DMS153 (cell line): ENCODE data around the gene CCSER1.
"Not testable (repeated sequence)": the region's sequence is repeated elsewhere in the genome, so short reads cannot be mapped to it uniquely, and the experiment has no call there.

Source experiments
- DNase-seq: peaks from one replicate; lab custom pipeline; 2025; lab: John Stamatoyannopoulos, UW

CCSER1 gene

GRCh38 chr4:91567594-91567993, 1440.4 kb downstream of the CCSER1 start:
- no peak for DNase-seq

GRCh38 chr4:91577864-91578263, 1450.7 kb downstream of the CCSER1 start:
- DNase-seq: no peak

- no peak for DNase-seq
Measured at GRCh38 chr4:91590260-91590659, 1463.1 kb downstream of the CCSER1 start.

- DNase-seq: no peak
Measured at GRCh38 chr4:91592125-91592524, 1464.9 kb downstream of the CCSER1 start.

- no peak for DNase-seq
Measured at GRCh38 chr4:91596718-91597117, 1469.5 kb downstream of the CCSER1 start.

- no peak for DNase-seq
Measured at GRCh38 chr4:91598696-91599095, 1471.5 kb downstream of the CCSER1 start.

GRCh38 chr4:91600301-91600700, 1473.1 kb downstream of the CCSER1 start:
- no peak for DNase-seq

- no peak for DNase-seq
Measured at GRCh38 chr4:91601401-91601800, 1474.2 kb downstream of the CCSER1 start.

- no peak for DNase-seq
Measured at GRCh38 chr4:91611782-91612181, 1484.6 kb downstream of the CCSER1 start.

- DNase-seq: no peak
Measured at GRCh38 chr4:91620952-91621351, 1493.8 kb downstream of the CCSER1 start.

GRCh38 chr4:91621446-91621845, 1494.3 kb downstream of the CCSER1 start:
- DNase-seq: no peak

GRCh38 chr4:91622925-91623602, 1495.9 kb downstream of the CCSER1 start:
- DNase-seq: no peak

GRCh38 chr4:91623603-91623967, 1496.4 kb downstream of the CCSER1 start:
- not testable (repeated sequence) for DNase-seq

- DNase-seq: no peak
Measured at GRCh38 chr4:91630054-91630453, 1502.9 kb downstream of the CCSER1 start.

GRCh38 chr4:91630764-91631163, 1503.6 kb downstream of the CCSER1 start:
- DNase-seq: no peak

- DNase-seq: no peak
Measured at GRCh38 chr4:91631335-91631734, 1504.1 kb downstream of the CCSER1 start.

- no peak for DNase-seq
Measured at GRCh38 chr4:91636083-91636482, 1508.9 kb downstream of the CCSER1 start.
